Endometrium (tissue), 2 donors: ENCODE data around the gene MOB3A.

Experiments
- FAIRE-seq: peaks from 2 replicates; lab custom pipeline; 2012; peaks lifted over from hg19 to GRCh38; lab: Jason Lieb, UNC
- donor health status: control.
- donor health status: control.

The MOB3A gene

GRCh38 chr19:2081873-2082810 is 14.0 kb downstream of the MOB3A start:
- no peak for FAIRE-seq

- no peak for FAIRE-seq
These were observed 15.7 kb downstream of the MOB3A start for GRCh38 chr19:2080336-2080988.

GRCh38 chr19:2079865-2080301 is 16.2 kb downstream of the MOB3A start:
- no peak for FAIRE-seq

GRCh38 chr19:2079076-2079864 is 16.9 kb downstream of the MOB3A start:
- no peak for FAIRE-seq

GRCh38 chr19:2077833-2078619 is 18.1 kb downstream of the MOB3A start:
- FAIRE-seq, result no peak

- FAIRE-seq, result no peak
These were observed 18.7 kb downstream of the MOB3A start for GRCh38 chr19:2077398-2077797.

GRCh38 chr19:2076526-2076944 is 19.6 kb downstream of the MOB3A start:
- FAIRE-seq, result no peak

- no peak for FAIRE-seq
These were observed 23.2 kb downstream of the MOB3A start for GRCh38 chr19:2072757-2073551.

GRCh38 chr19:2070986-2071673 is 25.0 kb downstream of the MOB3A start:
- no peak for FAIRE-seq

GRCh38 chr19:2070436-2070827 is 25.7 kb downstream of the MOB3A start:
- FAIRE-seq, result no peak

- FAIRE-seq, result no peak
These were observed 31.2 kb downstream of the MOB3A start for GRCh38 chr19:2064788-2065524.

- FAIRE-seq, result no peak
These were observed 31.7 kb downstream of the MOB3A start for GRCh38 chr19:2064395-2064787.

- FAIRE-seq, result no peak
These were observed 32.3 kb downstream of the MOB3A start for GRCh38 chr19:2063824-2064223.

- FAIRE-seq, result no peak
These were observed 33.4 kb downstream of the MOB3A start for GRCh38 chr19:2062770-2063169.

GRCh38 chr19:2062389-2062729 is 33.8 kb downstream of the MOB3A start:
- no peak for FAIRE-seq

GRCh38 chr19:2061495-2062388 is 34.4 kb downstream of the MOB3A start:
- FAIRE-seq, result peak; percentile 97

GRCh38 chr19:2060884-2061494 is 35.1 kb downstream of the MOB3A start:
- FAIRE-seq, result no peak
